Renal pelvis (tissue), 4 donors: ENCODE results near the gene ZMYND8. TPM values are rescaled to one million over a fixed set of nuclear protein-coding genes. Genes with fewer than 3 reads are reported as not detected.

Source experiments
- DNase-seq: peaks from one replicate; pipeline ENCODE4 v3.0.0-alpha.2; 2013
- polyA plus RNA-seq, 3 donors: library from polyadenylated mRNA; unstranded; fragments of 120-200 nt; gene quantifications; one replicate each; pipeline ENCODE4 v1.2.1, GENCODE V29; 2013; ENCODE audit not compliant: insufficient read length in 3 of 3

The ZMYND8 gene
- polyA plus RNA-seq, 3 donors: 41.1 to 49.4 (median 42.8) TPM

- no peak for DNase-seq
Measured at GRCh38 chr20:47354714-47355488, 1.6 kb downstream of the ZMYND8 start.

DNA sequence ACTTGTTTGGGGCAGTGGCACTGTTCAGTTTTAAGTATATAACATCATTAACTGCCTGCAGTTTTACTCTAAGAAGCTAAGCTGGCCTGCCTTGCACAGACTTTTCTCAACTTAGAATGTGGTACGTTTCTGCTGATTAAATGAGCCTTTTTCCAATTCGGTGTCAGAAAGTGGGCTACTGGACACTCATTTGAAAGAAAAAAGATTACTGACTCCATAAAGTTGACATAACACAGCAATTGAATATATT, 2.1 kb downstream of the ZMYND8 start:
- DNase-seq: no peak

DNA sequence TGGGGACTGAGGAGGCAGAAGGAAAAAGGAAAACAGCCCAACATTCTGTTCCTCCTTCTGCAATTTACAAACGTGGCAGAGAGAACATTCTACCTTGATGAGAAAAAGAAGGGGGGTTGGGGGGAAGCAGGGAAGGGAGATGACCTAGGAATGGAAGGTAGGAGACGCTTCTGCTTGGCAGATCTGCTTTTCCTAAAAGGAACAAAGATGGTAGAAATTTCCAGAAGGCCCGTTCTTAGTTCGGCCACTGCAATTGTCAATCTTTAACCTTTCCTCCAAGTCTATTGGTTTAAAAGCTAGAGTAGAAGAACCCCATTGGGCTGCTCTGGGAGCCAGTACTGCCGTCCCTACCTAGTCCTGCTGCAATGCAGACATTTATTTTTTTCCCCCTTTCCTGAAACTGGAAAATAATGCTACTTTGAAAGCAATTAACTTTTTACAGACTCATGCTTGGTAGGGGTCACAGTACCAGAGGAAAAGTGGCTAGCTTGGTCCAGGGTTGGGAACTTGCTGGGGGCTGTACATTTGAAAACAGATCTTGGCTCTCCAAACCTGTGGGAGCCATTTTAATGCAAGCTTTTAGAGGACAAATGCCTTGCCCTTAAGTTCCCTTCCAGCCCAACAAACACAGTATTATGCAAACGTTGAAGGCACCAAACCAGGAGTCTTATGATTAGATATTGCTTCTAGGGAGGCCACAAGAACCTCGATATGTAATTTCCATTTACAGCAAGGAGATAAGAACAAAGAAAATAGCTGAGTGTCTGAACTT, 2.6 kb downstream of the ZMYND8 start:
- DNase-seq: no peak

GRCh38 chr20:47353239-47353691, 3.2 kb downstream of the ZMYND8 start:
- no peak for DNase-seq

GRCh38 chr20:47352332-47353238, 3.9 kb downstream of the ZMYND8 start:
- DNase-seq: no peak

GRCh38 chr20:47351643-47352331, 4.7 kb downstream of the ZMYND8 start:
- DNase-seq: no peak

DNA sequence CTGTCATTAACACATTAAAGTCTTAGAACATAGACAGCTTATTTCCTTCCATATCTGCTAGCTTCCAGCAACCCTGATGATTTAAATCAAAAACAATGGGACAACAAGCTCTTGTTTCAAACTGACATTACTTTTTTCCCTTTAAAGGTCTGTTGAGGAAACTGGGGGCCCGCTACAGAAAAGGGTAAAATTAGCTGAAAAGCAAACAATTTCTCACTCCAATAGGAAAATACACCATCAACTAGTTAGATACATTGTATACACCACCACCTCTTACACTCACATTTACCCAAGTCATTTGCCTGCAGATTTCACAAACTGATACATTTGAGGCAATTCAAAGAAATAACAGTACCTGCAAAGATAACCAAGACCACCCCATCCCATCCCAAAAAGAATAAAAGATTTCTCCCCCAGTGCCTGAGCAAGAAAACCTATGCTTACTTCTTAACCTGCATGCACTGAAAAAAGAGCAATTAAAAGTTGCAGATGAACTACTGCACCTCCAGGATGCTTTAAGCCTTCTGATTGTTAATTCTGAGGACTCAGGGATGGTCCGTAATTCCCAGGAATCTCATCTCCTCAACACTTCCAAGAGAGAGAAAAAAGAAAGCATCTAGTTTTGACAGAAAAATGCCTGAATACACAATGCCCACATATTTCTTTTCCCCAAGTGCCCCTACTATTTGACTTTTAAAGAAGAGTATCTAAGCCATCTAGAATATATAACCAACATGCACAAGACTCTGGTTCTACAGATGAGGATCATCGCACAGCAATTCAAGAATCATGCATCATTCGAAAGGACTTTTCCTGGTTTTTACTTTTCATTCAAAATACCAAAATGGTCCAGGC, 5.6 kb downstream of the ZMYND8 start:
- DNase-seq: no peak

DNA sequence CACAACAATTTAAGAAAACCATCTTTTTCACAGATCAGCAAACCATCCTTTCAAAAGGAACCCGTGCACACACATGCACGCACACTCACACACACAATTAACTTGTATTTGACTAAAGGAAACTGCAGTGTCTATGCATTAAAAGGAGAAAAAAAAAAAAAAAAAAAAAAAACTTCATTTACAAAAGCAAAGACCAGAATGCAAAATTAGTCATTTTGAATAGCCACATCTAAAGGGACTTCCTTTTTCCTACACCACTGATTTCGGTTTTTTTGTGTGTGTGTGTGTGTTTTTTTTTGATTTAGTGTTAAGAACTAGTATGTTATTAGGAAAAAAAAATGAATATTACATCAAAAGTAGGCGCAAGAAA, 6.3 kb downstream of the ZMYND8 start:
- DNase-seq: no peak

GRCh38 chr20:47349365-47350180, 6.9 kb downstream of the ZMYND8 start:
- DNase-seq: no peak

- DNase-seq: no peak
Measured at GRCh38 chr20:47348539-47349142, 7.9 kb downstream of the ZMYND8 start.

GRCh38 chr20:47347661-47348435, 8.7 kb downstream of the ZMYND8 start:
- DNase-seq: no peak

GRCh38 chr20:47346172-47346571, 10.3 kb downstream of the ZMYND8 start:
- DNase-seq: no peak

DNA sequence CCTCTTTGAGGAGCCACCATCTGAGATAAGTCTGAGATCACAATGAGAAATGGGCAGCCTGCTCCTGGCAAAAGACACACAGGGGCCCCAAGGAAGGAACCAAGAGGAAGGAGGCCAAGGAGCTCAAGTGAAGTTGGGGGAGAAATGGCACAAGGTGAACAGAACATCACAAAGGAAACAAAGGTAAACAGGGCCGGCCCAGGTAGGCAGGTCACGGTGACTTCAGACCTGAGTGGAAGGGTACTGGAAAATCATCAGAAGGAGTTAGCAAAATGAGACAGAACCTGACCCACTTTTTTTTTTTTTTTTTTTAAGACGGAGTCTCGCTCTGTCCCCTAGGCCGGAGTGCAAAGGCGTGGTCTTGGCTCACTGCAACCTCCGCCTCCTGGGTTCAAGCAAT, 11.3 kb downstream of the ZMYND8 start:
- DNase-seq: no peak

GRCh38 chr20:47343007-47343472, 13.5 kb downstream of the ZMYND8 start:
- DNase-seq: no peak

GRCh38 chr20:47338131-47338628, 18.3 kb downstream of the ZMYND8 start:
- no peak for DNase-seq

DNA sequence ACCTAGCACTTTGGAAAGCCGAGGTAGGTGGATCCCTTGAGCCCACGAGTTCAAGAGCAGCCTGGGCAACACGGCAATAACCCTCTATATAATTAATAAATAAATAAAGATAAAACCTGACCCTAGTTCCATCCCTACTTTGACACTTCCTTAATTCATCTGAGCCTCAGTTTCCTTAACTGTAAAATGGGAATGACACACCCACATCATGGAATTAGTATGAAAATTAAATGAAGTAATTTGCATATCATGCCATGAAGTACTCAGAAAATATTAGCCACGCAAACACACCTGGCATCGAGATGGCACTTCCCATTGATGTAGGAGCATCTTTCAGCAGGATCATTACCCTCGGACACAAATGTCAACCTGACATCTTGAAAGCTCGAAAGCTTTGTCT, 19.1 kb downstream of the ZMYND8 start:
- no peak for DNase-seq

DNA sequence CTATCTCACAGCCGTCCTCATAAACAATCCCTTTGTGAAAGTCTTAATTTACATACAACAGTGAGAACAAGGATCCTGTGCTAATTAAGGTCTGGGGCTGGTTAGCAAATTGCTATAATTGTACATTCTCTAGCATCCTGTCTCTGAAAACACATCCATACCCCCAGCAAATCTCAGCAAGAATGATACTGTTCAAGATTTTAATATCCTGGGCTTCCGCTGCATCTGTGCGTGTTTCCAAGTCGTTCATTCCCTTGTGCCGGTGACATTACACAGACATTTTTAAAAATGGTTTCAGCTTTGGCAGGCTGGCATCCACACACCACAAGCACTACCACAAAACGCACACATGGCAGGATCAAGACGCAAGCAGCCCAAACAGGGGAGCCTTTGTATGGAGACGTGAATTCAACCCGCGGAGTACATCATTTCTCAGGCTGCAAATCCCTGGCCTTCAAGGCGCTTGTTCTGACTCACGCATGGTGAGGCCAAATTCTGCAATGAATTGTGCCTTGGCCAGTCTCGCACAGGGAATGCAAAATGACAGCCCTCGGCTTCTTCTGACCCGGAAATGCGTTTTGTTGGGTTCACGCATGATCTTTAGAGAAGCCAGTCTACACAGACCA, 20.3 kb downstream of the ZMYND8 start:
- no peak for DNase-seq
